Measurements from ENCODE around the gene TPGS2. TPM values are rescaled to one million over a fixed set of nuclear protein-coding genes. Genes with fewer than 3 reads are reported as not detected.

The TPGS2 gene
- total and polyA plus RNA-seq, 2 donors, result 44.6 to 83.5 TPM

DNA sequence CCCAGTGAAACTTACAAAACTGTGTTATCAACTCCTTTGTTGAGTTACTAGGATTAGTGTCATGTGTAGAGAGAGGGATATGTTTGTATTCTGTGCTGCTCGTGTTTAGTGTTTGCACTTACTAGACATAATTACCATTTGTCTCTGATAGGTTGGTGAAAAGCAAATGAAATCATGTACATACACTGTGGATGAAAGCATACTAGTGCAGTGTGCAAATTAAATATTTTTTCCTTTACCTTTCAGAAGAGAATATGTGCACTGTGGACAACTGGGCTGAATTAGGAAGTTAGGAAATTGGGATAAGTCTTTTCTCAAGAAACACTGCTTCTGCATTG lies 1.3 kb upstream of the TPGS2 start:
- peaks cover 0 to 8% of the 10 kb centered on the region in 2 donors for H3K4me1 ChIP-seq (ENCODE audit: control insufficient read depth in 2 of 2, insufficient read depth in 2 of 2, low read length in 2 of 2)
- no peak for DNase-seq (ENCODE audit: low read depth in 6 of 9, low spot score in 9 of 9)
- H3K36me3 ChIP-seq (ENCODE audit: control insufficient read depth in 2 of 2, insufficient read depth in 2 of 2, low read length in 1 of 2), result no peaks in the 10 kb centered on the region
- H3K27me3 ChIP-seq (ENCODE audit: control insufficient read depth in 2 of 2, insufficient read depth in 1 of 2, low read length in 1 of 2), result no peaks in the 10 kb centered on the region
- no peaks in the 10 kb centered on the region for H3K9me3 ChIP-seq (ENCODE audit: control insufficient read depth in 2 of 2, insufficient read depth in 1 of 2, low read length in 1 of 2)
- 87% methylated on average over 1 of the region's 1 CpG for WGBS
- no peak overlapping the region for H3K27ac ChIP-seq (ENCODE audit: low read depth in 1 of 2, low read length in 1 of 2)
- peak overlapping the region in 1 of 2 donors; percentile 99 for H3K4me3 ChIP-seq (ENCODE audit: low read length in 2 of 2)

DNA sequence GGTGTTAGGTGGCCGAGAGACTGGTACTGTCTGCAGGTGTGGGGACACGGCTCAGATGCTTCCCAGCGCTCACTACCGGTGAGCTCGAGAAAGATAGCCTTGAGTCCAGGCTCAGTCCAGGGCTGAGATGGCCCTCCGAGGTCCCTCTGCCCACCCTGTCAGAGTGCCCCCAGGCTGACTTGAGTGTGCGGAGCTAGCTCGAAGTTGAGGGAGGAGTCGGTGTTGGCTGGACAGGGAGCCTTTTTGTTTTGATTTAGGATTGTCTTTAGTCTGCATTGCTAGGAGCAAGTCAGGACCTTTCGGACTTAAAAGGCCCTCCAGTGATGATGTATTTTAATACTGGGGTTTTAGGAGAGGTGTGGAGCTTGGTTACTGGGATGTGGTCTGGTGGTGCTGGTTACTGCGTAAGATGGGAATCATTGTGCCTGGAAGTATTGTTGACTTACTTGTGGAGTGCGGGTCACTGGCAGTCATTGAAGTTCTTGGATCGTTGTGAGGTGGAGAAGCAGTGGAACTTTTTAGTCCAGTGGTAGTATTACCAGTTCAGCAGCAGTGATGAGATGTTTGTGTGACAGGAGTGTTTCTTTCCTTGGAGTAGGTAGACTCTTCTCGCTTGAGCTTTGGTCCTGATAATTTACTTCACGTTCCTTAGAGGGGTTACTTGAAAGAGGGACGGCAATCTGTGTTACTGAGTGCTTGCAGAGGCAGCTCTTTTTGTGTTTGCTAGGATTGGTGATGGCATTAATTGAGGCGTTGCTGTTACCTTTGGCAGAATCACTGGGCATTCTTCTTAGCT lies 758 bp upstream of the TPGS2 start:
- Histone ChIP-seq H3K36me3 (ENCODE audit: control insufficient read depth in 2 of 2, insufficient read depth in 2 of 2, low read length in 1 of 2) (no peaks in the 10 kb centered on the region), H3K27me3 (ENCODE audit: control insufficient read depth in 2 of 2, insufficient read depth in 1 of 2, low read length in 1 of 2) (no peaks in the 10 kb centered on the region), H3K9me3 (ENCODE audit: control insufficient read depth in 2 of 2, insufficient read depth in 1 of 2, low read length in 1 of 2) (no peaks in the 10 kb centered on the region), H3K27ac (ENCODE audit: low read depth in 1 of 2, low read length in 1 of 2) (peak overlapping the region; percentile 32 to 64), H3K4me3 (ENCODE audit: low read length in 2 of 2) (peak overlapping the region; percentile 95 to 99), H3K4me1 (ENCODE audit: control insufficient read depth in 2 of 2, insufficient read depth in 2 of 2, low read length in 2 of 2) (peaks cover 0 to 8% of the 10 kb centered on the region in 2 donors)
- 32% methylated on average over 17 of the region's 17 CpGs for WGBS
- peak in 5 of 9 donors; percentile 4 to 23 (median 11) for DNase-seq (ENCODE audit: low read depth in 6 of 9, low spot score in 9 of 9)

DNA sequence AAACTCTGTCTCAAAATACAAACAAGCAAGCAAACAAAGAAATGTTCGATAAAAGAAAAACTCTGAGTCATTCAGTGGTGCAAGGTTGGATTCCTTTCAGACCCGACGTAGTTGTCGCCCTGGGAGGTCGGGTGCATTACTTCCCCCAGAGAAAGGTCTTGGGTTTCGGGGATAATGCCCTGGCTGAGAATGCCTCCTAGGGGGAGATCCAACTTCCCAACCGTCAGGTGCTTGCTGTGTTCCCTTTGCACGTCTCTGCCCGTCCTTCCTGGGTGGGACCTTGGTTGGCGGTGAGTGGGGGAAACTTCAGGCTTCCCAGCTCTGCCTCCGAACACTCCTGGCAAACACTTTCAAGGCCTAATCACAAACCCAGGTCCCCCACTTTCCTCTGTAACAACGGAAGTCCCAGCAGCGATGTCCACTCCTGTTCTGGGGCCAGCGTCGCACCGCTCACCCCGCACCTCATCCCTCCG lies 609 bp downstream of the TPGS2 start:
- Histone ChIP-seq H3K27ac (ENCODE audit: low read depth in 1 of 2, low read length in 1 of 2) (peak overlapping the region; percentile 84 to 87), H3K36me3 (ENCODE audit: control insufficient read depth in 2 of 2, insufficient read depth in 2 of 2, low read length in 1 of 2) (peaks cover 0 to 10% of the 10 kb centered on the region in 2 donors), H3K27me3 (ENCODE audit: control insufficient read depth in 2 of 2, insufficient read depth in 1 of 2, low read length in 1 of 2) (no peaks in the 10 kb centered on the region), H3K9me3 (ENCODE audit: control insufficient read depth in 2 of 2, insufficient read depth in 1 of 2, low read length in 1 of 2) (no peaks in the 10 kb centered on the region), H3K4me3 (ENCODE audit: low read length in 2 of 2) (peak overlapping the region; percentile 95 to 99), H3K4me1 (ENCODE audit: control insufficient read depth in 2 of 2, insufficient read depth in 2 of 2, low read length in 2 of 2) (peaks cover 0 to 8% of the 10 kb centered on the region in 2 donors)
- peak in 6 of 9 donors; percentile 8 to 65 (median 36) for DNase-seq (ENCODE audit: low read depth in 6 of 9, low spot score in 9 of 9)
- under 1% methylated on average over 18 of the region's 18 CpGs for WGBS

DNA sequence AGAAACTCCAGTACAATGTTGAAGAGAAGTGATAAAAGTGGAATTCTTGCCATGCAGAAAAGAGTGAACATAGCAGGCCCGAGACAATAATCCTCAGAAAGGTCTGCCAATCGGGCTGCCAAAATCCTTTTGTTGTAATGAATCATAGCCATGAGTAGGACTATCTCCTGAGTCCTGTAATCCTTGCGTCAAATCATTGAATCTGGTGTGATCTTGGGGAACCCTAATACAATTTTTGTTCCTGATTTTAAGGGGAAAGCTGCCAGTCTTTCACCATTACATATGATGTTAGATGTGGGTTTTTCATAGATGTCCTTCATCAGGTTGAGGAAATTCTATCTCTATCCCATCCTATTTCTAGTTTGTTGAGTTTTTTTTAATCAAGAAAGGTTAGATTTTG lies 2.2 kb downstream of the TPGS2 start:
- Histone ChIP-seq H3K4me3 (ENCODE audit: low read length in 2 of 2) (no peak overlapping the region), H3K9me3 (ENCODE audit: control insufficient read depth in 2 of 2, insufficient read depth in 1 of 2, low read length in 1 of 2) (no peaks in the 10 kb centered on the region), H3K27me3 (ENCODE audit: control insufficient read depth in 2 of 2, insufficient read depth in 1 of 2, low read length in 1 of 2) (no peaks in the 10 kb centered on the region), H3K36me3 (ENCODE audit: control insufficient read depth in 2 of 2, insufficient read depth in 2 of 2, low read length in 1 of 2) (peaks cover 0 to 15% of the 10 kb centered on the region in 2 donors), H3K4me1 (ENCODE audit: control insufficient read depth in 2 of 2, insufficient read depth in 2 of 2, low read length in 2 of 2) (peaks cover 0 to 8% of the 10 kb centered on the region in 2 donors), H3K27ac (ENCODE audit: low read depth in 1 of 2, low read length in 1 of 2) (no peak overlapping the region)
- DNase-seq (ENCODE audit: low read depth in 6 of 9, low spot score in 9 of 9), result no peak
- WGBS, result over 99% methylated on average over 3 of the region's 3 CpGs

- H3K9me3 ChIP-seq (ENCODE audit: control insufficient read depth in 2 of 2, insufficient read depth in 1 of 2, low read length in 1 of 2), result no peaks in the 10 kb centered on the region
- peaks cover 0 to 8% of the 10 kb centered on the region in 2 donors for H3K4me1 ChIP-seq (ENCODE audit: control insufficient read depth in 2 of 2, insufficient read depth in 2 of 2, low read length in 2 of 2)
- peaks cover 3 to 19% of the 10 kb centered on the region in 2 donors for H3K36me3 ChIP-seq (ENCODE audit: control insufficient read depth in 2 of 2, insufficient read depth in 2 of 2, low read length in 1 of 2)
- DNase-seq (ENCODE audit: low read depth in 6 of 9, low spot score in 9 of 9), result no peak
- no peaks in the 10 kb centered on the region for H3K27me3 ChIP-seq (ENCODE audit: control insufficient read depth in 2 of 2, insufficient read depth in 1 of 2, low read length in 1 of 2)
- H3K27ac ChIP-seq (ENCODE audit: low read depth in 1 of 2, low read length in 1 of 2), result no peak overlapping the region
- no peak overlapping the region for H3K4me3 ChIP-seq (ENCODE audit: low read length in 2 of 2)
Measured at GRCh38 chr18:36825526-36825925, 3.3 kb downstream of the TPGS2 start.

- Histone ChIP-seq H3K36me3 (ENCODE audit: control insufficient read depth in 2 of 2, insufficient read depth in 2 of 2, low read length in 1 of 2) (peaks cover 14 to 41% of the 10 kb centered on the region in 2 donors), H3K4me3 (ENCODE audit: low read length in 2 of 2) (no peak overlapping the region), H3K9me3 (ENCODE audit: control insufficient read depth in 2 of 2, insufficient read depth in 1 of 2, low read length in 1 of 2) (no peaks in the 10 kb centered on the region), H3K27me3 (ENCODE audit: control insufficient read depth in 2 of 2, insufficient read depth in 1 of 2, low read length in 1 of 2) (no peaks in the 10 kb centered on the region), H3K27ac (ENCODE audit: low read depth in 1 of 2, low read length in 1 of 2) (no peak overlapping the region), H3K4me1 (ENCODE audit: control insufficient read depth in 2 of 2, insufficient read depth in 2 of 2, low read length in 2 of 2) (no peaks in the 10 kb centered on the region)
- WGBS, result 96% methylated on average over 4 of the region's 4 CpGs
- no peak for DNase-seq (ENCODE audit: low read depth in 6 of 9, low spot score in 9 of 9)
Measured at GRCh38 chr18:36821681-36822080, 7.1 kb downstream of the TPGS2 start.

DNA sequence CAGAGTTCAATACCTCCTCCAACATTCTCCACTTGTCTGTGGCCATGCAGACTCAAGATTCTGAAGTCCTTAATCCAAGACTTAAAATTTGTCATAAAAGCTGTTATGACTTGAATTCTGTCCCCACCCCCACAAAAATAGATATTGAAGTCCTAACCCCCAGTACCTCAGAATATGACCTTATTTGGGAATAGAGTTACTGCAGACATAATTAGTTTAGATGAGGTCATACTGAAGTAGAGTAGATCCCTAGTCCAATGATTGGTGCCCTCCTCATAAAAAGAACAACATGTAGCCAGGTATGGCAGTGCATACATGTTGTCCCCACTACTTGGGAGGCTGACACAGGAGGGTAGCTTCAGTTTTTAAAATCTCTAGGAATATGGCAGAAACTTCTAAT lies 9.2 kb downstream of the TPGS2 start:
- no peak overlapping the region for H3K27ac ChIP-seq (ENCODE audit: low read depth in 1 of 2, low read length in 1 of 2)
- H3K36me3 ChIP-seq (ENCODE audit: control insufficient read depth in 2 of 2, insufficient read depth in 2 of 2, low read length in 1 of 2), result peaks cover 19 to 52% of the 10 kb centered on the region in 2 donors
- no peaks in the 10 kb centered on the region for H3K9me3 ChIP-seq (ENCODE audit: control insufficient read depth in 2 of 2, insufficient read depth in 1 of 2, low read length in 1 of 2)
- H3K4me3 ChIP-seq (ENCODE audit: low read length in 2 of 2), result no peak overlapping the region
- no peaks in the 10 kb centered on the region for H3K27me3 ChIP-seq (ENCODE audit: control insufficient read depth in 2 of 2, insufficient read depth in 1 of 2, low read length in 1 of 2)
- DNase-seq (ENCODE audit: low read depth in 6 of 9, low spot score in 9 of 9), result no peak
- no peaks in the 10 kb centered on the region for H3K4me1 ChIP-seq (ENCODE audit: control insufficient read depth in 2 of 2, insufficient read depth in 2 of 2, low read length in 2 of 2)

GRCh38 chr18:36818652-36819051 lies 10.2 kb downstream of the TPGS2 start:
- Histone ChIP-seq H3K27me3 (ENCODE audit: control insufficient read depth in 2 of 2, insufficient read depth in 1 of 2, low read length in 1 of 2) (no peaks in the 10 kb centered on the region), H3K4me1 (ENCODE audit: control insufficient read depth in 2 of 2, insufficient read depth in 2 of 2, low read length in 2 of 2) (no peaks in the 10 kb centered on the region), H3K9me3 (ENCODE audit: control insufficient read depth in 2 of 2, insufficient read depth in 1 of 2, low read length in 1 of 2) (no peaks in the 10 kb centered on the region), H3K27ac (ENCODE audit: low read depth in 1 of 2, low read length in 1 of 2) (no peak overlapping the region), H3K36me3 (ENCODE audit: control insufficient read depth in 2 of 2, insufficient read depth in 2 of 2, low read length in 1 of 2) (peaks cover 19 to 51% of the 10 kb centered on the region in 2 donors), H3K4me3 (ENCODE audit: low read length in 2 of 2) (no peak overlapping the region)
- WGBS, result 99% methylated on average over 3 of the region's 3 CpGs
- no peak for DNase-seq (ENCODE audit: low read depth in 6 of 9, low spot score in 9 of 9)

GRCh38 chr18:36817039-36817438 lies 11.8 kb downstream of the TPGS2 start:
- H3K4me1 ChIP-seq (ENCODE audit: control insufficient read depth in 2 of 2, insufficient read depth in 2 of 2, low read length in 2 of 2), result no peaks in the 10 kb centered on the region
- H3K4me3 ChIP-seq (ENCODE audit: low read length in 2 of 2), result no peak overlapping the region
- 100% methylated on average over 1 of the region's 1 CpG for WGBS
- no peak overlapping the region for H3K27ac ChIP-seq (ENCODE audit: low read depth in 1 of 2, low read length in 1 of 2)
- no peak for DNase-seq (ENCODE audit: low read depth in 6 of 9, low spot score in 9 of 9)
- H3K9me3 ChIP-seq (ENCODE audit: control insufficient read depth in 2 of 2, insufficient read depth in 1 of 2, low read length in 1 of 2), result no peaks in the 10 kb centered on the region
- peaks cover 29 to 57% of the 10 kb centered on the region in 2 donors for H3K36me3 ChIP-seq (ENCODE audit: control insufficient read depth in 2 of 2, insufficient read depth in 2 of 2, low read length in 1 of 2)
- H3K27me3 ChIP-seq (ENCODE audit: control insufficient read depth in 2 of 2, insufficient read depth in 1 of 2, low read length in 1 of 2), result no peaks in the 10 kb centered on the region

Measured in thymus (tissue), 11 donors.